ENCODE results near the gene RANBP17.

GRCh38 chr5:170886210-170886894, 24.5 kb downstream of the RANBP17 start:
- TF ChIP-seq CTCF (IDR thresholded peaks at IDR 0.05) (no peak), POLR2A (IDR thresholded peaks at IDR 0.05) (no peak)
